Heart right ventricle (tissue), 16 donors: Measurements from ENCODE around the gene C1orf167. TPM values are rescaled to one million over a fixed set of nuclear protein-coding genes. Genes with fewer than 3 reads are reported as not detected.
A peak's percentile ranks its signal among the peaks of the same experiment; 100 is the strongest.

ENCODE experiments used
- ATAC-seq, 8 donors: fragments of 200-7000 bp; cut with Tn5 transposase; one replicate each; pipeline ENCODE4 v1.9.1; 2020; ENCODE audit warnings: mild to moderate bottlenecking in 8 of 8, moderate library complexity in 8 of 8, moderate number of reproducible peaks in 1 of 8
- DNase-seq, 2 donors: peaks; one replicate each; pipeline ENCODE4 v3.0.0-alpha.2; 2020
- H3K27ac ChIP-seq, 10 donors: fragments of 200-600 bp; sonication (generic) in 2 of 10; one replicate each; pipeline versions ENCODE4 v1.5.0 to v1.8.0; 2020 to 2022; ENCODE audit warnings: mild to moderate bottlenecking in 3 of 10
- H3K27me3 ChIP-seq, 7 donors: fragments of 200-600 bp; one replicate each; pipeline ENCODE4 v1.8.0; 2021 to 2022; ENCODE audit warnings: mild to moderate bottlenecking in 2 of 7
- H3K36me3 ChIP-seq, 9 donors: fragments of 200-600 bp; sonication (generic) in 1 of 9; one replicate each; pipeline versions ENCODE4 v1.5.0 to v1.8.0; 2020 to 2022; ENCODE audit warnings: mild to moderate bottlenecking in 2 of 9
- H3K4me1 ChIP-seq, 9 donors: fragments of 200-600 bp; sonication (generic) in 1 of 9; one replicate each; pipeline versions ENCODE4 v1.5.0 to v1.8.0; 2020 to 2022; ENCODE audit warnings: mild to moderate bottlenecking in 4 of 9
- H3K4me3 ChIP-seq, 10 donors: fragments of 200-600 bp; sonication (generic) in 2 of 10; one replicate each; pipeline versions ENCODE4 v1.5.0 to v1.8.0; 2020 to 2022; ENCODE audit warnings: mild to moderate bottlenecking in 7 of 10, moderate library complexity in 2 of 10
- H3K9me3 ChIP-seq, 11 donors: fragments of 200-600 bp in 10 of 11; sonication (generic) in 2 of 11; one replicate each; pipeline versions ENCODE4 v1.5.0 to v1.8.0; 2013 to 2022; ENCODE audit warnings: mild to moderate bottlenecking in 2 of 11, control low read depth in 1 of 11, moderate library complexity in 1 of 11
- WGBS, 2 donors: extraction: QIAGEN DNeasy Blood & Tissue Kit; methylation state at CpG; one replicate each; pipeline ENCODE4 v1.1.7; 2013; ENCODE audit warnings: inconsistent platforms in 1 of 2; 5-methylcytosine and 5-hydroxymethylcytosine counted together
- intact Hi-C, 10 donors: fragments of 100-400 bp; cut with DNase I; formaldehyde crosslinking; loops; one replicate each; pipeline versions ENCODE4 v1.11.1 to v1.14.2; 2022
- polyA plus RNA-seq, 2 donors: library from polyadenylated mRNA; stranded (reverse); fragments of 200-250 nt; gene quantifications; one replicate each; pipeline ENCODE4 v1.2.3, GENCODE V29; 2013
- total RNA-seq, 10 donors: library from RNA; stranded (reverse); fragmentation: NEBNext Ultra II Directional in 3 of 10; extraction: Animal tissue kit (Norgen Biotek cat#: 25700) in 3 of 10; gene quantifications; one replicate each; pipeline versions ENCODE4 v1.2.1 to v1.2.4, GENCODE V29; 2021 to 2023
- TF ChIP-seq, protein P1 (sequence below), 9 donors: fragments of 200-600 bp; sonication (generic) in 2 of 9; IDR thresholded peaks; one replicate each; pipeline versions ENCODE4 v1.5.0 to v1.8.0; 2021 to 2022; ENCODE audit warnings: antibody characterized with exemption in 9 of 9, mild to moderate bottlenecking in 5 of 9, moderate library complexity in 1 of 9
- donor health status: Arrhythmogenic right ventricular cardiomyopathy.
- donor health status: ischemic (EF 13 %, LVEDD 7.1; RV severe dilation, severe dysfunction).
- donor health status: healthy with polysubstance abuse.
- donor health status: DM: no; HTN: yes; CAD: no.
- donor health status: DM: no; HTN: no; CAD: no.
- donor health status: ischemic (EF 25% LVEDD 6.9; RV normal size, moderate dysfunction).
- donor health status: ischemic (EF 25% LVEDD 5.7; RV mildly dilated, moderate dysfunction).
- donor health status: healthy.
- donor health status: DM: yes; HTN: yes; CAD: no.
- donor health status: Ischemic cardiomyopathy.
- donor health status: ischemic (EF 35%, LVEDD 5.7; RV mildly dilated, moderate dysfunction).
- donor health status: nonischemic (EF 11% LVEDD 7.7; RV severe dilation, severe dysfunction).
- donor health status: DM: yes; HTN: yes; CAD: no.
- donor health status: PGD.
- donor health status: ischemic (EF 29% LVEDD 5.4; RV normal size, mild dysfunction).
- donor health status: nonischemic (EF 23%, LVEDD 6.1; RV moderate dilation, normal function).

Gene C1orf167
- total and polyA plus RNA-seq, 12 donors = 2.4 to 12.8 (median 5.7) TPM

GRCh38 chr1:11772458-11772857 lies 10.5 kb downstream of the C1orf167 start:
- Histone ChIP-seq H3K4me1 (peaks cover 0 to 16% (median 8%) of the 10 kb centered on the region in 9 donors), H3K27me3 (no peaks in the 10 kb centered on the region), H3K9me3 (no peaks in the 10 kb centered on the region), H3K4me3 (no peak overlapping the region), H3K36me3 (no peaks in the 10 kb centered on the region), H3K27ac (no peak overlapping the region)
- ATAC-seq (no peak), DNase-seq (no peak)
- 53 to 55% methylated on average over 5 of the region's 5 CpGs for WGBS, 2 donors
- intact Hi-C loops = no loop called here
- TF ChIP-seq, protein P1, sequence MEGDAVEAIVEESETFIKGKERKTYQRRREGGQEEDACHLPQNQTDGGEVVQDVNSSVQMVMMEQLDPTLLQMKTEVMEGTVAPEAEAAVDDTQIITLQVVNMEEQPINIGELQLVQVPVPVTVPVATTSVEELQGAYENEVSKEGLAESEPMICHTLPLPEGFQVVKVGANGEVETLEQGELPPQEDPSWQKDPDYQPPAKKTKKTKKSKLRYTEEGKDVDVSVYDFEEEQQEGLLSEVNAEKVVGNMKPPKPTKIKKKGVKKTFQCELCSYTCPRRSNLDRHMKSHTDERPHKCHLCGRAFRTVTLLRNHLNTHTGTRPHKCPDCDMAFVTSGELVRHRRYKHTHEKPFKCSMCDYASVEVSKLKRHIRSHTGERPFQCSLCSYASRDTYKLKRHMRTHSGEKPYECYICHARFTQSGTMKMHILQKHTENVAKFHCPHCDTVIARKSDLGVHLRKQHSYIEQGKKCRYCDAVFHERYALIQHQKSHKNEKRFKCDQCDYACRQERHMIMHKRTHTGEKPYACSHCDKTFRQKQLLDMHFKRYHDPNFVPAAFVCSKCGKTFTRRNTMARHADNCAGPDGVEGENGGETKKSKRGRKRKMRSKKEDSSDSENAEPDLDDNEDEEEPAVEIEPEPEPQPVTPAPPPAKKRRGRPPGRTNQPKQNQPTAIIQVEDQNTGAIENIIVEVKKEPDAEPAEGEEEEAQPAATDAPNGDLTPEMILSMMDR (IDR thresholded peaks at IDR 0.05) = no peak

GRCh38 chr1:11774753-11775152 lies 12.8 kb downstream of the C1orf167 start:
- intact Hi-C loops = no loop called here
- WGBS, 2 donors = 91 to 94% methylated on average over 9 of the region's 9 CpGs
- DNase-seq = no peak
- H3K4me1 ChIP-seq = no peaks in the 10 kb centered on the region
- no peaks in the 10 kb centered on the region for H3K27me3 ChIP-seq
- H3K36me3 ChIP-seq = no peaks in the 10 kb centered on the region
- ATAC-seq = no peak
- no peak overlapping the region for H3K4me3 ChIP-seq
- TF ChIP-seq, protein P1 (IDR thresholded peaks at IDR 0.05) = no peak
- no peaks in the 10 kb centered on the region for H3K9me3 ChIP-seq
- H3K27ac ChIP-seq = no peak overlapping the region

GRCh38 chr1:11777658-11778322 lies 15.8 kb downstream of the C1orf167 start:
- TF ChIP-seq, protein P1 (IDR thresholded peaks at IDR 0.05) = no peak
- Histone ChIP-seq H3K4me1 (no peaks in the 10 kb centered on the region), H3K9me3 (no peaks in the 10 kb centered on the region), H3K4me3 (no peak overlapping the region), H3K27ac (no peak overlapping the region), H3K27me3 (no peaks in the 10 kb centered on the region), H3K36me3 (no peaks in the 10 kb centered on the region)
- DNase-seq = no peak
- ATAC-seq = peak in 1 of 8 donors; percentile 33
- 82 to 84% methylated on average over 8 of the region's 8 CpGs for WGBS, 2 donors
- intact Hi-C loops = no loop called here

DNA sequence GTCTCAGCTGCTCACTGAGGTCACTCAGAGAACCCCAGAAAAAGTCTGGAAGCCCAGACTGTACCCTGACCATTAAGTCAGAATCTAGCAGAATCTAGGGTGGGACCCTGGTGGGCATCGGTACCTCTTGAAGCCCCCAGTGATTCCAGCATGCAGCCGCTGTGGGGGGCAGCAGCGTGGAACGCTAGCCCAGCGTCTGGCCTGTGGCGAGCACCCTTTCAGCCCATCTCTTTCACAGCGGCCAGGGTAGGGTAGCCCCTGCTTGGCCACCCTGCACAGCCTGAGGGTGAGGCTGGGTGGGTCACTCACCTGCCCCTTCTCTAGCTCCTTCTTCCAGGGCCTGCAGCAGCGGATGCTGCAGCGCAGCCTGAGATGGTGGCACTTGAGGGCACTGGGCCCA lies 16.3 kb downstream of the C1orf167 start:
- 97 to 98% methylated on average over 9 of the region's 9 CpGs for WGBS, 2 donors
- DNase-seq = no peak
- Histone ChIP-seq H3K27me3 (no peaks in the 10 kb centered on the region), H3K27ac (no peak overlapping the region), H3K4me3 (no peak overlapping the region), H3K36me3 (no peaks in the 10 kb centered on the region), H3K9me3 (no peaks in the 10 kb centered on the region), H3K4me1 (no peaks in the 10 kb centered on the region)
- intact Hi-C loops = no loop called here
- ATAC-seq = no peak
- TF ChIP-seq, protein P1 (IDR thresholded peaks at IDR 0.05) = no peak
